ENCODE results near the gene BICC1.

DNA sequence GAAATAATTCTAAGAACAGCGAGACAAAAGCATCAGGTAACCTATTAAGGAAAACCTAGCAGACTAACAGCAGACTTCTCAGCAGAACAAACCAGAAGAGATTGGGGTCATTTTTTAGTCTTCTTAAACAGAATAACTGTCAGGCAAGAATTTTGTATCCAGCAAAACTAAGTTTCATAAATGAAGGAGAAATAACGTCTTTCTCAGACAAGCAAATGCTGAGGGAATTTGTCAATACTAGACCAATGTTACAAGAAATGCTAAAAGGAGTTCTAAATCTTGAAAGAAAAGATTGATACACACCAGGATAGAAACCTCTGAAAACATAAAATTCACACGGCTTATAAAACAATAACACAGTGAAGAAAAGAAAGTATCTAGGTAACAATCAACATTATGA lies 22.6 kb downstream of the BICC1 start:
- TF ChIP-seq, protein P1, sequence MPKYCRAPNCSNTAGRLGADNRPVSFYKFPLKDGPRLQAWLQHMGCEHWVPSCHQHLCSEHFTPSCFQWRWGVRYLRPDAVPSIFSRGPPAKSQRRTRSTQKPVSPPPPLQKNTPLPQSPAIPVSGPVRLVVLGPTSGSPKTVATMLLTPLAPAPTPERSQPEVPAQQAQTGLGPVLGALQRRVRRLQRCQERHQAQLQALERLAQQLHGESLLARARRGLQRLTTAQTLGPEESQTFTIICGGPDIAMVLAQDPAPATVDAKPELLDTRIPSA (CRISPR knock-in tag; IDR thresholded peaks at IDR 0.05; ENCODE audit: borderline replicate concordance) = no peak
- TF ChIP-seq, protein P2, sequence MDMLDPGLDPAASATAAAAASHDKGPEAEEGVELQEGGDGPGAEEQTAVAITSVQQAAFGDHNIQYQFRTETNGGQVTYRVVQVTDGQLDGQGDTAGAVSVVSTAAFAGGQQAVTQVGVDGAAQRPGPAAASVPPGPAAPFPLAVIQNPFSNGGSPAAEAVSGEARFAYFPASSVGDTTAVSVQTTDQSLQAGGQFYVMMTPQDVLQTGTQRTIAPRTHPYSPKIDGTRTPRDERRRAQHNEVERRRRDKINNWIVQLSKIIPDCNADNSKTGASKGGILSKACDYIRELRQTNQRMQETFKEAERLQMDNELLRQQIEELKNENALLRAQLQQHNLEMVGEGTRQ (IDR thresholded peaks at IDR 0.05; ENCODE audit: low read depth, low read length) = no peak
- TF ChIP-seq, protein P2 (CRISPR knock-in tag; IDR thresholded peaks at IDR 0.05; ENCODE audit: borderline replicate concordance) = no peak
- TF ChIP-seq MBD4 (IDR thresholded peaks at IDR 0.05; ENCODE audit: borderline replicate concordance, low read length) = no peak
- no peak for TF ChIP-seq KDM5A (IDR thresholded peaks at IDR 0.05; ENCODE audit: borderline replicate concordance, low read length)
- no peak for TF ChIP-seq SP1 (IDR thresholded peaks at IDR 0.05)
- no peak for TF ChIP-seq SP1 (CRISPR knock-in tag; IDR thresholded peaks at IDR 0.05)
- no peak for TF ChIP-seq ZFP36 (IDR thresholded peaks at IDR 0.05; ENCODE audit: borderline replicate concordance, low read depth, low read length, partially characterized antibody)
- TF ChIP-seq NFYB (CRISPR knock-in tag; IDR thresholded peaks at IDR 0.05) = no peak
- no peak for TF ChIP-seq JUND (CRISPR knock-in tag; IDR thresholded peaks at IDR 0.05)
- no peak for TF ChIP-seq YY1 (IDR thresholded peaks at IDR 0.05; ENCODE audit: insufficient read depth, insufficient replicate concordance, low read depth, low read length)
- TF ChIP-seq, protein P3, sequence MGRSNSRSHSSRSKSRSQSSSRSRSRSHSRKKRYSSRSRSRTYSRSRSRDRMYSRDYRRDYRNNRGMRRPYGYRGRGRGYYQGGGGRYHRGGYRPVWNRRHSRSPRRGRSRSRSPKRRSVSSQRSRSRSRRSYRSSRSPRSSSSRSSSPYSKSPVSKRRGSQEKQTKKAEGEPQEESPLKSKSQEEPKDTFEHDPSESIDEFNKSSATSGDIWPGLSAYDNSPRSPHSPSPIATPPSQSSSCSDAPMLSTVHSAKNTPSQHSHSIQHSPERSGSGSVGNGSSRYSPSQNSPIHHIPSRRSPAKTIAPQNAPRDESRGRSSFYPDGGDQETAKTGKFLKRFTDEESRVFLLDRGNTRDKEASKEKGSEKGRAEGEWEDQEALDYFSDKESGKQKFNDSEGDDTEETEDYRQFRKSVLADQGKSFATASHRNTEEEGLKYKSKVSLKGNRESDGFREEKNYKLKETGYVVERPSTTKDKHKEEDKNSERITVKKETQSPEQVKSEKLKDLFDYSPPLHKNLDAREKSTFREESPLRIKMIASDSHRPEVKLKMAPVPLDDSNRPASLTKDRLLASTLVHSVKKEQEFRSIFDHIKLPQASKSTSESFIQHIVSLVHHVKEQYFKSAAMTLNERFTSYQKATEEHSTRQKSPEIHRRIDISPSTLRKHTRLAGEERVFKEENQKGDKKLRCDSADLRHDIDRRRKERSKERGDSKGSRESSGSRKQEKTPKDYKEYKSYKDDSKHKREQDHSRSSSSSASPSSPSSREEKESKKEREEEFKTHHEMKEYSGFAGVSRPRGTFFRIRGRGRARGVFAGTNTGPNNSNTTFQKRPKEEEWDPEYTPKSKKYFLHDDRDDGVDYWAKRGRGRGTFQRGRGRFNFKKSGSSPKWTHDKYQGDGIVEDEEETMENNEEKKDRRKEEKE (IDR thresholded peaks at IDR 0.05) = no peak
- TF ChIP-seq ZNF274 (CRISPR knock-in tag; IDR thresholded peaks at IDR 0.05) = no peak
- no peak for TF ChIP-seq MYC (CRISPR knock-in tag; IDR thresholded peaks at IDR 0.05; ENCODE audit: borderline replicate concordance)
- TF ChIP-seq, protein P4, sequence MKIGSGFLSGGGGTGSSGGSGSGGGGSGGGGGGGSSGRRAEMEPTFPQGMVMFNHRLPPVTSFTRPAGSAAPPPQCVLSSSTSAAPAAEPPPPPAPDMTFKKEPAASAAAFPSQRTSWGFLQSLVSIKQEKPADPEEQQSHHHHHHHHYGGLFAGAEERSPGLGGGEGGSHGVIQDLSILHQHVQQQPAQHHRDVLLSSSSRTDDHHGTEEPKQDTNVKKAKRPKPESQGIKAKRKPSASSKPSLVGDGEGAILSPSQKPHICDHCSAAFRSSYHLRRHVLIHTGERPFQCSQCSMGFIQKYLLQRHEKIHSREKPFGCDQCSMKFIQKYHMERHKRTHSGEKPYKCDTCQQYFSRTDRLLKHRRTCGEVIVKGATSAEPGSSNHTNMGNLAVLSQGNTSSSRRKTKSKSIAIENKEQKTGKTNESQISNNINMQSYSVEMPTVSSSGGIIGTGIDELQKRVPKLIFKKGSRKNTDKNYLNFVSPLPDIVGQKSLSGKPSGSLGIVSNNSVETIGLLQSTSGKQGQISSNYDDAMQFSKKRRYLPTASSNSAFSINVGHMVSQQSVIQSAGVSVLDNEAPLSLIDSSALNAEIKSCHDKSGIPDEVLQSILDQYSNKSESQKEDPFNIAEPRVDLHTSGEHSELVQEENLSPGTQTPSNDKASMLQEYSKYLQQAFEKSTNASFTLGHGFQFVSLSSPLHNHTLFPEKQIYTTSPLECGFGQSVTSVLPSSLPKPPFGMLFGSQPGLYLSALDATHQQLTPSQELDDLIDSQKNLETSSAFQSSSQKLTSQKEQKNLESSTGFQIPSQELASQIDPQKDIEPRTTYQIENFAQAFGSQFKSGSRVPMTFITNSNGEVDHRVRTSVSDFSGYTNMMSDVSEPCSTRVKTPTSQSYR (CRISPR knock-in tag; IDR thresholded peaks at IDR 0.05; ENCODE audit: borderline replicate concordance) = no peak
- no peak for TF ChIP-seq CEBPB (IDR thresholded peaks at IDR 0.05; ENCODE audit: borderline replicate concordance, low read depth, low read length)
